ENCODE results near the gene IL24.
"Not testable (repeated sequence)": the region's sequence is repeated elsewhere in the genome, so short reads cannot be mapped to it uniquely, and the experiment has no call there.

The IL24 gene

DNA sequence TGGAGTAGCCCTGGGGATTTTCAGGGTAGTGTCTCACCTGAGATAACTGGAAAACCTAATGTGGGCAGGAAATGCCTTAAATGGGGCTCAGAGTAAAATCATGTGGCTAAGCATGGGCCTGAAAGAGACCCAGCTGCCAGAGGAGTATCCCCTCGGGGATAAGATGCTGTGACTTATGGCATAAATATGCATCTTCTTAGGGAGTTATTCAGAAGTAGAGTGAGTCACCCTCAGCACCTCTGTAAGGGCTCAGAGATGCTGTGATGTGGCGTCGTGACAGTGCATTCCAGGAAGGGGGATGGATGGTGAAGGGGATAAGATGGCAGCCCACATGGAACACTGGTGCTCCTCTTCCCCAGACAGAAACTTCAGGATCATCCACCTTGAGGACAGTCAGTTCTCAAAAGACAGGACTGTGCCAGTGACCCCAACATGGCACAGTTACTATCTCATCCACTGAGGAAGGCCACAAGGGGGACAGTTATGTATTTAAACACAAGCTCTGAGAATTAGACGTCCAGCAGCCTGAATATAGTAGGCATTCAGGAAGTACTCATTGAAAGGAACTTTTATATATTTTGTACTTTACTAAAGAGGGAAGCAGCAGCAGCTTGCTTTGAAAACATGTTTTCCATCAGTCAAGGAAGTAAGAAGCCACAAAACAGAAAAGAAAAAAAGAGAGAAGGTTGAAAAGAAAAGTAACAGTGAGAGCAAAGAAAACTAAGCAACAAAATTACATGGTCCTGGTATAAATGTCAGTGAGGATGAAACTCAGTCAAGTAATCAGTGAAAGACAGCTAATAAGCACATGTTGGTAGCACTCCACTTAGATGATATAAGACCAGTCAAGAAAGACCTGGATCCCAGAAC is 8.3 kb downstream of the IL24 start:
- no peak for DNase-seq

DNA sequence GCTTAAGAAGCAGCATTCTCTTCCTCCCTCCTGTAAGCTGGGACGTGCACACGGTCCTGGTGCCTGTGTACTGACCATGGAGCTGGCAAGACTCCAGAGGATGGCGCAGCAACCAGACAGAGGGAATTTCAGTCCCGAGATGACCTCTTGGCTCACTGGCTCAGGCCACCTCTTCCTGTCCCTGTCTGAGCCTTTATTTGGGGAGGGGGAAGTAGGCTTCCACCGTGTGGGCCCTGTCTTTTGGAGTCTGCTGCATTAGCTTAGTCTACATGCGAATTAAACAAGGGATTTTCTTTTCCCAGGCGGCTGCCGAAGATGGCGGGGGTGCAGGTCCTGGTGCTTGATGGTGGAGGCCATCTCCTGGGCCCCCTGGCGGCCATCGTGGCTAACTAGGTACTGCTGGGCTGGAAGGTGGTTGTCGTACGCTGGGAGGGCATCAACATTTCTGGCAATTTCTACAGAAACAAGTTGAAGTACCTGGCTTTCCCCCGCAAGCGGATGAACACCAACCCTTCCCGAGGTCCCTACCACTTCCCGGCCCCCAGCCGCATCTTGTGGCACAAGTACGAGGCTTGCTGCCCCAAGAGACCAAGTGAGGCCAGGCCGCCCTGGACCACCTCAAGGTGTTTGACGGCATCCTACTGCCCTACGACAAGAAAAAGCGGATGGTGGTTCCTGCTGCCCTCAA is 10.2 kb downstream of the IL24 start:
- DNase-seq = no peak

DNA sequence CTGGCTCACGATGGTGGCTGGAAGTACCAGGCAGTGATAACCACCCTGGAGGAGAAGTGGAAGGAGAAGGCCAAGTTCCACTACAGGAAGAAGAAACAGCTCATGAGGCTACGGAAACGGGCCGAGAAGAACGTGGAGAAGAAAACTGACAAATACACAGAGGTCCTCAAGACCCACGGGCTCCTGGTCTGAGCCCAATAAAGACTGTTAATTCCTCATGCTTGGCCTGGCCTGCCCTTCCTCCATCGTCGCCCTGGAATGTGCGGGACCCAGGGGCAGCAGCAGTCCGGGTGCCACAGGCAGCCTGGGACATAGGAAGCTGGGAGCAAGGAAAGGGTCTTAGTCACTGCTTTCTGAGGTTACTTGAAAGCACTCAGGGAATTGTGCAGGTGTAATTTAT is 10.8 kb downstream of the IL24 start:
- DNase-seq = no peak

DNA sequence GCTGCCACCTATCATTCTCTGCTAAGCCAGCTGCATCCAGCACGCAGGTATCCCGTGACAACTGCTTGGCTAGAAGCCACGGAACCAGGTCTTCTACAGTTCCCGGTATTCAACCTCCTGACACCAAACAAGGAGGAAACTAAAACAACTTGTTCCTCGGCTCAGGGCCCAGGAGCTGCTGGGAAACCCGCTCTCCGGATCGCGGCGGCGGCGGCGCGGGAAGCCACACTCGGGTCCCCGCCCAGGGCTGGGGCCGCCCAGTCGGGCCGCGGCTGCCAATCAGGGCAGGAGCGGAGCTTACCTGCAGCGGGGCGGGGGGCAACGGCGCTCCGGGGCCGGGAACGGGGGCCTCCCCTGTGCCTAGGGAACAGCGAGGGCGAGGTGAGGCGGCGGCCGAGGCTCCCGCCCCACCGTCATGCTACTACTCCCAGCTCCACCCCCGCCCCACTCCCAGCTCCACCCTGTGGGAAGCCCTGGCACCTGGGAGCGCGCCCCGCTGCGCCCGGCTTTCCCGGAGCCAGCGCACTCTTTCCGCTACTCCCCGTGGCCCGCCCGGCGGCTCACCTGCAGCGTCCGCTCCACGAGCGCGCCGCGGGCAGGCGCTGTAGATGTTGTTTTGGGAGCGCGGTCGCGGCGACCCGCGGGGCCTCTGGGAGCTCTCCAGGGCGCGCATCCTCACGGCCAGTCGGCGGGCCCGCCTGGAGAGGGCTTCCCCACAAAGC is 12.1 kb downstream of the IL24 start:
- DNase-seq = peak; percentile 40

- no peak for DNase-seq
These were observed 12.7 kb downstream of the IL24 start for GRCh38 chr1:206909883-206910318.

DNA sequence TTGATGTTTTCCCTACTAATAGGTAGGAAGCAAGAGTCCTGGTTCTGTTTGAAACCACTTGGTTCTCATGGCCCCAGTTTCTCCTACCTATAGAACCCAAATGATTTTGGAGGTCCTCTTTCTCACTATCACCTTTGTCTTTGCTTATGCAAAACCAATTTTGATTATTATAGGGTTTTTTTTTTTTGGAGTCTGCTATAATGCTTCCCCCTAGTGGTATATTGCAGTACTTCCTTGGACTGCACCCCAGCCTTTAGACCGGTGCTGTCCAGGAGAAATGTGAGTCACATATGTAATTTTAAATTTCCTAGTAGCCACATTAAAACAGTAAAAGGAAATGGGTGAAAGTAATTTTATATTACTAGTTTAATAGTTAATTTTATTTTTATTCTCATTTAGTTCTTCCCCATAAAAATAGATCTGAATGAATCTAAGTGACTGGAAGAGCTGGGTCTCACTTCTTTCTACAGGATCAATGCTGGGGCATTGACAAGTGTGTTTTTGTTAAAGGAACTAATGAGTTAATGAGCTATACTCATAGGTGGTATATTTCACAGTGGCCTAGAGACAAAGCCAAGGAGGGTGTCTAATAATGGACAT is 13.9 kb downstream of the IL24 start:
- no peak for DNase-seq

GRCh38 chr1:206912445-206913095 is 15.3 kb downstream of the IL24 start:
- peak; percentile 43 for DNase-seq

- no peak for DNase-seq
These were observed 16.7 kb downstream of the IL24 start for GRCh38 chr1:206913766-206914537.

GRCh38 chr1:206915030-206915735 is 17.9 kb downstream of the IL24 start:
- no peak for DNase-seq

- no peak for DNase-seq
These were observed 18.9 kb downstream of the IL24 start for GRCh38 chr1:206916000-206916709.

GRCh38 chr1:206918076-206918475 is 20.8 kb downstream of the IL24 start:
- no peak for DNase-seq

GRCh38 chr1:206921772-206922265 is 24.6 kb downstream of the IL24 start, which contains the start of gene FCMR:
FCMR (minus strand) TSS chr1:206921941; CDS start chr1:206921854, 87 bp downstream.
- DNase-seq = no peak

GRCh38 chr1:206922524-206922923 is 25.3 kb downstream of the IL24 start:
- no peak for DNase-seq

GRCh38 chr1:206923009-206923960 is 26.0 kb downstream of the IL24 start:
- peak; percentile 74 for DNase-seq

DNA sequence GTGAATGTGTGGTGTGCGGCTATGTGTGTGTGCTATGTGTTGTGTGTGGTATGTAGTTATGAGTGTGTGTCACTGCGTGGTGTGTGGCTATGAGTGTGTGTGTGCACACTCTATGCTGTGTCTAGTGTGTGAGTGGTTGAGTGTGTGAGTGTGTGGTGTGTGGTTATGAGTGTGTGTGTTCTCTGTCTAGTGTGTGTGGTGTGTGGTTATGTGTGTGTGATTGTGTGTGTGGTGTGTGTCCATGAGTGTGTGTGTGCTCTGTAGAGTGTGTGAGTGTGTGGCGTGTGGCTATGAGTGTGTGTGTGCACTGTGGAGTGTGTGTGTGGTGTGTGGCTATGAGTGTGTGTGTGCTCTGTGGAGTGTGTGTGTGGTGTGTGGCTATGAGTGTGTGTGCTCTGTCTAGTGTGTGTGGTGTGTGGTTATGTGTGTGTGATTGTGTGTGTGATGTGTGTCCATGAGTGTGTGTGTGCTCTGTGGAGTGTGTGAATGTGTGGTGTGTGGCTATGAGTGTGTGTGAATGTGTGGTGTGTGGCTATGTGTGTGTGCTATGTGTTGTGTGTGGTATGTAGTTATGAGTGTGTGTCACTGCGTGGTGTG is 26.8 kb downstream of the IL24 start:
- DNase-seq = not testable (repeated sequence)

DNA sequence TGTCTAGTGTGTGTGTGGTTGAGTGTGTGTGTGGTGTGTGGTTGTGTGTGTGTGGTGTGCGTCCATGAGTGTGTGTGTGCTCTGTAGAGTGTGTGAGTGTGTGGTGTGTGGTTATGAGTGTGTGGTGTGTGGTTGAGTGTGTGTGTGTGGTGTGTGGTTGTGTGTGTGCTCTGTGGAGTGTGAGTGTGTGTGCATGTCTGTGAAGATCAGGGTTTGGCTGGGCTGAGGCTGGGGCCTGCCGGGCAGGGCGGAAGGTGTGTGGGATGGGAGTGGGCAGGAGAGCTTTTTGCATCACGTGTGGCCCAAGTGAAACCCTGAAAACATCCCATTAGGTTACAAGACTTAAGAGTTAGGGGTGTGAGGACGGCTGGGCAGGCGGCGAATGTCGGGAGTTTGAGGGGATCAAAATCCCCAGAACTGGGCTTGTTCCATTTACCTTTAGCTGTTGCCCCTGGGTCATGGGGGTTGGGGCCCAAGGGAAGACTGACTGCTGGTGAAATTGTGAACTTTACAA is 27.4 kb downstream of the IL24 start:
- no peak for DNase-seq

DNA sequence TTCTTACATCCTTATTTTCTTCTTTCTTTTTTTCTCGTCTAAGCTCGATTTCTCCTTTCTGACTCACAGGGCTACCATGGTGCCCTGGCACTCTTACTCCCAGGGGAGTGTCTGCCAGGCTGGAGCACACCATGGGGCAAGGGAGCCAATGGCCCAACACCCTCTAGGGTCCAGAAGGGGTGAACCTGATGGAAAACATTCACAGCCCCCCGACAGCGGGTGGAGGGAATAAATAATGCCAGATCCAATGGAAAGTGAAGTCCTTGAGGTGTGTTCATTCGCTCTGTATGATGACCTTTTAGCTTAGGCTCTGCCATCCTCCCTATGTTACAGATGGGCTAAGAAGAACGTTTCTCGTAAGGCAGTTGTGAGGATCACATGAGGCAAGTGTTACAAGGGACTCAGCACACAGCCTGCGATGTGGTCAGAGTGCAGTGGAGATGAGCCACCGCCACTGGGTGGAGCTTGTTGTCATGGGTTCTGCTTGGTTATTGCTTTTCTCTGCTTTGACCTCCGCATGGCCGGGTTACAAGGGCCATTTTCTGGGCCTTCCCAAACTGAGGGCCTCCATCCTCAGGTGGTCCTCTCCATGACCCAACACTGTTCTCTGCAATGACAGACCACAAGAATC is 28.0 kb downstream of the IL24 start:
- no peak for DNase-seq

DNA sequence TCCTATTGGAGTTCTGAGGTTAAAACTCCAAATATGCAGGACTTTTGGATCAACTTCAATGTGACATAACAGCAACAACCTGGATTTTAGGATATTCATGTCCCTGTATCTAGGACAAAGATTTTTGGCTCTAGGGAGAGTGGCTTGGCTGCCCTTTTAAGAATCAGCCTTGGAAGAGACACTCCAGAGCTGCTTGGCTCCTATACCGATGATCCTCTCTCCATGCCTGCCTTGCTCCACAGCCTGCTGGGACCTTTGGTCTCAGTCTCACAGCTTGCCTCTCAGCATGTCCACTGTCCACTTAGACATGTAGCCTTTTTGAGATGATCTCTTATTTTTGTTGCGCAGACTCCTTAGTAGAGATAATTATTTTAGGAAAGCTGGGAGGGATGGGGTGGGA is 29.0 kb downstream of the IL24 start:
- no peak for DNase-seq

Measured in activated effector memory CD4-positive, alpha-beta T cell treated with Interleukin-2 at 50 U/mL for 16 hours (primary cell).